Measurements from ENCODE around the gene TMEM14C. TPM values are rescaled to one million over a fixed set of nuclear protein-coding genes. Genes with fewer than 3 reads are reported as not detected.

TMEM14C gene
- total RNA-seq, 1 experiment from 2014 or later = 84.7 TPM

GRCh38 chr6:10725716-10726115 is 2.8 kb downstream of the TMEM14C start:
- Histone ChIP-seq H3K9me2 (ENCODE audit: insufficient read depth) (no peaks in the 10 kb centered on the region), H3K27me3 (ENCODE audit: insufficient read depth, low read length) (no peaks in the 10 kb centered on the region), H4K20me1 (ENCODE audit: insufficient read depth) (no peaks in the 10 kb centered on the region), H3K36me3 (ENCODE audit: control insufficient read depth in 1 of 2, insufficient read depth in 2 of 2, low read length in 2 of 2) (peaks cover 6 to 9% of the 10 kb centered on the region in 2 experiments; a peak in 2 of 4 replicates), H3K27ac (ENCODE audit: low read depth, low read length) (no peak overlapping the region), H3K4me2 (ENCODE audit: low read length) (no peak overlapping the region), H3K4me1 (ENCODE audit: control insufficient read depth in 1 of 2, insufficient read depth in 2 of 2, low read length in 2 of 2) (peaks cover 12 to 21% of the 10 kb centered on the region in 2 experiments; a peak in 3 of 4 replicates), H3K9ac (ENCODE audit: low read length) (no peak overlapping the region), H2AFZ (ENCODE audit: low read depth, low read length, poor library complexity, severe bottlenecking) (no peak overlapping the region), H3K79me2 (ENCODE audit: insufficient read depth, low read length) (peaks cover 12% of the 10 kb centered on the region), H3K9me3 (ENCODE audit: control insufficient read depth in 1 of 2, insufficient read depth in 1 of 2, low read depth in 1 of 2, low read length in 2 of 2) (no peaks in the 10 kb centered on the region), H3K4me3 (replicated peaks in 1 of 2; ENCODE audit: low read depth in 1 of 2, low read length in 2 of 2) (no peak overlapping the region)
- intact Hi-C loops (cut with micrococcal nuclease) = no loop called here
- ChIA-PET RAD21 (ENCODE audit: low non-redundant PET in 1 of 2, low total read pairs in 2 of 2, uncharacterized antibody in 2 of 2, unreplicated experiment in 2 of 2) (no interaction called here), POLR2A (no interaction called here), CTCF (no interaction called here)
- DNase-seq (ENCODE audit: low read depth, low spot score) = no peak
- TF ChIP-seq CBX3 (IDR thresholded peaks at IDR 0.05; ENCODE audit: low read depth) = no peak
- TF ChIP-seq EZH2phosphoT487 (IDR thresholded peaks at IDR 0.05; ENCODE audit: borderline replicate concordance) = no peak
- TF ChIP-seq TCF7L2 (IDR thresholded peaks at IDR 0.05; ENCODE audit: borderline replicate concordance, extremely low read depth, insufficient read depth, insufficient read length) = no peak
- TF ChIP-seq SIN3A (IDR thresholded peaks at IDR 0.05; ENCODE audit: low read depth) = no peak
- TF ChIP-seq, protein P1, sequence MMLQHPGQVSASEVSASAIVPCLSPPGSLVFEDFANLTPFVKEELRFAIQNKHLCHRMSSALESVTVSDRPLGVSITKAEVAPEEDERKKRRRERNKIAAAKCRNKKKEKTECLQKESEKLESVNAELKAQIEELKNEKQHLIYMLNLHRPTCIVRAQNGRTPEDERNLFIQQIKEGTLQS (IDR thresholded peaks at IDR 0.05) = no peak
- no peak for ATAC-seq
- BruUV-seq (replicated peaks) = no TSS peak

DNA sequence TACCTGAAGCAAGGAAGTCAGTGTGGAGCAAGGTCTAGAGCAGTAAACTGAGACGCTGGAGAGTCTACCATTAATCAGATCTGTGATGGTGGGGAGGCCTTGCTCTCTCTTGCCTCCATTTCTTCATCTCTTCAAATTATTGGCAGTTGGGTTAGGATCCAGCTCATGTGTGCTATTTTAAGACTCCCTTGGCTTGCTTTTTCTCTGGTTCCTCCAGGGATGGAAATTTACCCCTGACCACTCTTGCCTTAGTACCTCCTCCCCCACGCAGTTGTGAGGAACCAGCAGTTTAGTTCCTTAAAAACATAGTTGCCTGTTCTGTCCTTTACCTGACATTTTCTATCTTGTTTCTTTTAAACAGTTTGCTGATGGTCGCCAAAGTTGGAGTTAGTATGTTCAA is 7.4 kb downstream of the TMEM14C start:
- no peak overlapping the region for H3K4me3 ChIP-seq (replicated peaks in 1 of 2; ENCODE audit: low read depth in 1 of 2, low read length in 2 of 2)
- no peaks in the 10 kb centered on the region for H3K9me3 ChIP-seq (ENCODE audit: control insufficient read depth in 1 of 2, insufficient read depth in 1 of 2, low read depth in 1 of 2, low read length in 2 of 2)
- H3K27ac ChIP-seq (ENCODE audit: low read depth, low read length) = no peak overlapping the region
- H4K20me1 ChIP-seq (ENCODE audit: insufficient read depth) = no peaks in the 10 kb centered on the region
- BruUV-seq (replicated peaks) = no TSS peak
- no peak overlapping the region for H2AFZ ChIP-seq (ENCODE audit: low read depth, low read length, poor library complexity, severe bottlenecking)
- peaks cover 10 to 15% of the 10 kb centered on the region in 2 experiments; a peak in 3 of 4 replicates for H3K36me3 ChIP-seq (ENCODE audit: control insufficient read depth in 1 of 2, insufficient read depth in 2 of 2, low read length in 2 of 2)
- no peak overlapping the region for H3K9ac ChIP-seq (ENCODE audit: low read length)
- no peaks in the 10 kb centered on the region for H3K27me3 ChIP-seq (ENCODE audit: insufficient read depth, low read length)
- ChIA-PET CTCF (no interaction called here), RAD21 (ENCODE audit: low non-redundant PET in 1 of 2, low total read pairs in 2 of 2, uncharacterized antibody in 2 of 2, unreplicated experiment in 2 of 2) (no interaction called here), POLR2A (no interaction called here)
- ATAC-seq = no peak
- intact Hi-C loops (cut with micrococcal nuclease) = no loop called here
- TF ChIP-seq YY1 (IDR thresholded peaks at IDR 0.05; ENCODE audit: extremely low read depth, insufficient replicate concordance, low read depth, low read length) (no peak), ZFX (IDR thresholded peaks at IDR 0.05) (no peak), ZNF274 (IDR thresholded peaks at IDR 0.05; ENCODE audit: low read depth, low read length) (no peak), TCF7L2 (IDR thresholded peaks at IDR 0.05; ENCODE audit: borderline replicate concordance, extremely low read depth, insufficient read depth, insufficient read length) (no peak)
- TF ChIP-seq, protein P1 (IDR thresholded peaks at IDR 0.05) = no peak
- peaks cover 19 to 23% of the 10 kb centered on the region in 2 experiments for H3K4me1 ChIP-seq (ENCODE audit: control insufficient read depth in 1 of 2, insufficient read depth in 2 of 2, low read length in 2 of 2)
- DNase-seq (ENCODE audit: low read depth, low spot score) = no peak
- H3K79me2 ChIP-seq (ENCODE audit: insufficient read depth, low read length) = no peaks in the 10 kb centered on the region
- no peaks in the 10 kb centered on the region for H3K9me2 ChIP-seq (ENCODE audit: insufficient read depth)
- H3K4me2 ChIP-seq (ENCODE audit: low read length) = no peak overlapping the region
